Stimulated activated CD4-positive, alpha-beta T cell treated with anti-CD3 and anti-CD28 coated beads, Interleukin-1b, Interleukin-23, amount 100 ng/mL, for 4 hours (primary cell): ENCODE measurements around the gene LRRC4C.
"Not testable (repeated sequence)": the region's sequence is repeated elsewhere in the genome, so short reads cannot be mapped to it uniquely, and the experiment has no call there.

Experiments used
- DNase-seq, 2 donors: peaks; one replicate each; pipeline ENCODE4 v3.0.0-alpha.2; 2020; ENCODE audit warnings: low read depth in 2 of 2

The LRRC4C gene

GRCh38 chr11:40230821-40231220 lies 1228.6 kb downstream of the LRRC4C start:
- no peak for DNase-seq

- no peak for DNase-seq
Measured at GRCh38 chr11:40228662-40229061, 1230.8 kb downstream of the LRRC4C start.

DNA sequence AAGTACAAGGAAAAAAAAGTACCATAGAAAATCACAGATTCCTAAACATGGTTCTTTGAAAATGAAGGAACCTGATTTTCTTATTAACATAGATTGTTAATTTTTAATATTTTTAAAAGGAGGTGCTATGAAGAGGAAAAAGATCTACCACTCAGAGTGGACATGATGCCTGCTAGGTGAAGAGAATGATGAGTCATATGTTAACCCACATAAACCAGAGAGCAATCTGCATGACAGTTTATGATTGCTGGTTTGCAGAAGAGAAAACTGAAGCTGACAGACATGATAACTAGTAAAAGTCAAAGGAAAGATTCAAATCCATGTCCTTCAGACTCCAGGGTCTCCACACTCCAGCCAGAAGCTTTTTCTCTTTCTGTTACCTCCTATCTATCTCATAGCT lies 1231.7 kb downstream of the LRRC4C start:
- no peak for DNase-seq

DNA sequence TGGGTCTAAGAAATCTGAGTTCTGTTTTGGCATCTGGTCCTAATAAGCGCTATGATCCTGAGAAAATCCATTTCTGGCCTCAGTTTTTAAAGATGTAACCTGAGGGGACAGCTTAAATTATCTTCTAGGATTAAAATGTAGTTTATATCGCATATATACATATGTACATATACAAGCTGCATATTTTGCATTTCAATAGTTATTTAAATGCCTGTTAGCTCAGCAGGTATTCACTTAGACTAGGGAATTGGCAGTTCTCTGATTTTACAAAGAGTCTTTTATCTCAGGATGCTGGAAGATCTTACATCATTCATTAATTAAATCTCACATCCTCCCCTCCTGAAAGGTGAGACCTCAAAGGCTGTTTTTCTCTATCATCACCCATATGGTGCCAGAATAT lies 1232.8 kb downstream of the LRRC4C start:
- no peak for DNase-seq

DNA sequence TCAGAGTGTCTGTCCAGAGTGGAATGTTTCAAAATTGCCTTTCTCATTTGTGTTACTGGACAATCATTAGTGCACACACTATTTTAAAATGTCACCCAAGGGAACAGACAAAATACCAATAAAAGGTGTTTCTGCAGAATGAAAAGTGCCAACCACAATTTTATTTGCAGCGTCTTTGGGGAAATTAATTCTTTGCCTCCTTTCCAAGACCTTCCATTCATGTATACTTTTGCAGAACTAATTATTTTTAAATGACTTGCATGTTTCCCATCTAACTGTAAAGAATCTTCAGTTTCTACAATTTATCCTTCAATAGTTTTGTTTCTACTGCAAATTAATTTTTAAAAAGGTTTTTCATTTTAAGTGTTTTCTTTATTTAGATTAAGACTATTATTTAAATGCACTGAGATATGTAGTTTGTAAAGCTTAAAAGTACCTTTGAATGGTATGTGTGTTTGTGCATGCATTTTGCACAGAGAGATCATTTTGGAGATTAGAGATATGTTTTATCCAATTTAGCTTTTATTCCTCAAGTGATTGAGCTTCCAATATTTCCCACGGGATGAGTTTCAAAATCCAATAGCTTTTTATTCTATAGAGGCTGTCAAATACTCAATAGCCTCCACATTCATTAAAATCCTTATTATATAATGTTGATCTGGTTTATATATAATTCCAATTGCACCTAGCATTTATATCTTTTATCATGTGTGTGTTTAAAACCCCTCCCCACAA lies 1235.7 kb downstream of the LRRC4C start:
- no peak for DNase-seq

DNA sequence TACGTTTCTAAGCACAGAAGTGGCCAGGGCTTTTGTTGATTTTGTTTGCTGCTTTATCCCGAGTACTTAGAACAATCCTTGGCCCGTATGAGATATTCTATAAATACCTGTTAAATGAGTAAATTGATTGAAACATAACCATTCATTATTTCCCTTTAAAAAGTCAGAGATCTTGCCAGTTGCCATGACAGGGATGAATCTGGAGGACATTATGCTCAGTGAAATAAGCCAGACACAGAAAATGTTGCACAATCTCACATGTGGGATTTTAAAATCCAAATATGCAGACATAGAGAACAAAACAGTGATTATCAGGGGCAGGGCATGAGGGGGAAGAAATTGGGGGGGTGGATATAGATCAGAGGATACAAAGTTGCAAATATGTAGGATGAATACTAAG lies 1240.1 kb downstream of the LRRC4C start:
- DNase-seq = no peak

DNA sequence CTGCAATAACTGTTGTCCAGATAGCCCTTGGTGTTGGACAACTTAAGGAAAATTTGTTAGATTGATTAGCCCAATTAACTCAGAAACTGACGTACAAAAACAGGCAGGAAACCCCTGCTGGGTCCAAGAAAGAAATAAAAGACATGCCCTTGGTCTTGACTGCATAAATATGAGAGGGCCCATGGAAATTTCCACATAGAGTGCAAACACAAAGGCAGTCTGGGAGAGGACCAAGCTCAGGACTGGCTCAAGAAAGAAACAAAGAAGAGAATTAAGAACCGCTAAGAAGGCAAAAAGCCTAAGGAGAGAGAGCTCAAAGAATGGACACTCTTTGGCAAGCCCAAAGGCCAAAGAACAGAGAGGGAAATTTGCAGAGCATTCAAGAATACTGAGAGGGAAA lies 1243.9 kb downstream of the LRRC4C start:
- DNase-seq = no peak

- DNase-seq = no peak
Measured at GRCh38 chr11:40207416-40207815, 1252.0 kb downstream of the LRRC4C start.

DNA sequence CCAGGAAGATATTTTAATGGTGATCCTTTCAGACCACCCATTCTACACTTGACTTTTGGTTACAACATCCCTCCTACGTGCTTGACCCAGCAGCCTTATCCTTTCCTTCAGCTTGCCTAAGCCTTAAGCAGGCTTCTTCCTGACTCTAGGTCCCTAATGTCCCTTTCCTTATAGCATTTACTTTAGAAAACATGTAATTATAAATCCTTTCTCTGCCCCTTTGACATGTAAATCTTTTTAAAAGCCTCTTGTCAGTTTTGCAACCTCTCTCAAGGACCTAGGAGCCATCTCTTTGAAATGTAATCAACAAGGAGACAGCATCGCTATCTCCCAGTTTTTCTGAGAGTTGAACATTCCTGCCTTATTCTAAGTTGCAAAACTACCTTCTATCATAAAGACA lies 1255.2 kb downstream of the LRRC4C start:
- no peak for DNase-seq

DNA sequence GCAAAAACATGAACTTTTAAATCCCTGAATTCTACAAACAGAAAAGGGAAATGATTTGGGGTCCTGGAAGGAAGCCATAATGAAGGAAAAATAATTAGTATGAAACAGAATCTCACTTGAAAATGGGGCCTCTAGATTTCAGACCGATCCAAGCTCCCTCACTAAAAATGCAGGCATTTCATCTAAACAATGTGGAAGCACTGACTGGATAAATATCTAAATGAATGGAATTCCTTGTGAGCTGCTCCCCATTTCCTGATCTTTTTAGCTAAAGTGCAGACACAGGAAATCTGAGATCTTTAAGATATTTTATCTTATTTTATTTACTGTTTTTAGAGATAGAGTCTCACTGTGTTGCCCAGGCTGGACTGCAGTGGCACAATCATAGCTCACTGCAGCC lies 1255.8 kb downstream of the LRRC4C start:
- no peak for DNase-seq

DNA sequence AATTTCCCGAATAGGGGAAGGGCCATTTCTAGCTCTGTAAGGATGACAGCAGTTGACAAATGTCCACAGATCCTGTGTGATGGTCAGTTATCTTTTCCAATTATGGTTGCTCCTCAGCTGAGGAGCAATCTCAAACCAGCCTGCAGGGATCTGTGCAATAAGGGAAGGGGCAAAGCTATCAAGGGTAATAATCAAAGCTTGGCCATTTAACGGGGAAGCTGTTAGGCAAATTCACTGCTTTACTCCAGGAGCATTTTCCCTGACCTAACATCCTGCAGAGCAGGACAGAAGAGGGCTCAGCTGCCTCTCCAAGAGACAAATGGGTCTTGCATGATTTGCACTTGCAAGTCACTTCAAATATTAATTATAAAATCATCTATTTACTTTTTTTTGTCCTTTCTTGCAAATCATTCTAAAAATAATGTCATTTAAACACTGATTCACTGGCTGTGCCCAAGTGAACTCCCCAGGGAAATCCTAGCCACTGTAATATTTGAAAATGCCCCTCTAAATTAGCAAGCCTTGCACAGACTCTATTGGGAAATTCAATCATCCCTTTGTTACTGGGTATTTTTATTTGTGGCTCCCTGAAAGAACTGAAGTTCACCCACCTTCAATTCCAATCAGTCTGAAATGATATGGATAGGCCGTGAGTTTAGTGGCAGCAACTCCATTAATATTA lies 1256.7 kb downstream of the LRRC4C start:
- DNase-seq = no peak

DNA sequence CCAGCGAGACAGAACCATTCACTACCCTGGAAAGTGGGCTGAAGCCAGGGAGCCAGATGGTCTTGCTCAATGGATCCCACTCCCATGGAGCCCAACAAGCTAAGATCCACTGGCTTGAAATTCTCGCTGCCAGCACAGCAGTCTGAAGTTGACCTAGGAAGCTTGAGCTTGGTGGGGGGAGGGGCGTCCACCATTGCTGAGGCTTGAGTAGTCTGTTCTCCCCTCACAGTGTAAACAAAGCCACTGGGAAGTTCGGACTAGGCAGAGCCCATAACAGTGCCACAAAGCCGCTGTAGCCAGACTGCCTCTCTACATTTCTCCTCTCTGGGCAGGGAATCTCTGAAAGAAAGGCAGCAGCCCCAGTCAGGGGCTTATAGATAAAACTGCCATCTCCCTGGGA lies 1266.9 kb downstream of the LRRC4C start:
- not testable (repeated sequence) for DNase-seq

- no peak for DNase-seq
Measured at GRCh38 chr11:40190294-40190693, 1269.2 kb downstream of the LRRC4C start.

GRCh38 chr11:40188848-40189247 lies 1270.6 kb downstream of the LRRC4C start:
- no peak for DNase-seq

GRCh38 chr11:40187295-40187694 lies 1272.2 kb downstream of the LRRC4C start:
- no peak for DNase-seq

DNA sequence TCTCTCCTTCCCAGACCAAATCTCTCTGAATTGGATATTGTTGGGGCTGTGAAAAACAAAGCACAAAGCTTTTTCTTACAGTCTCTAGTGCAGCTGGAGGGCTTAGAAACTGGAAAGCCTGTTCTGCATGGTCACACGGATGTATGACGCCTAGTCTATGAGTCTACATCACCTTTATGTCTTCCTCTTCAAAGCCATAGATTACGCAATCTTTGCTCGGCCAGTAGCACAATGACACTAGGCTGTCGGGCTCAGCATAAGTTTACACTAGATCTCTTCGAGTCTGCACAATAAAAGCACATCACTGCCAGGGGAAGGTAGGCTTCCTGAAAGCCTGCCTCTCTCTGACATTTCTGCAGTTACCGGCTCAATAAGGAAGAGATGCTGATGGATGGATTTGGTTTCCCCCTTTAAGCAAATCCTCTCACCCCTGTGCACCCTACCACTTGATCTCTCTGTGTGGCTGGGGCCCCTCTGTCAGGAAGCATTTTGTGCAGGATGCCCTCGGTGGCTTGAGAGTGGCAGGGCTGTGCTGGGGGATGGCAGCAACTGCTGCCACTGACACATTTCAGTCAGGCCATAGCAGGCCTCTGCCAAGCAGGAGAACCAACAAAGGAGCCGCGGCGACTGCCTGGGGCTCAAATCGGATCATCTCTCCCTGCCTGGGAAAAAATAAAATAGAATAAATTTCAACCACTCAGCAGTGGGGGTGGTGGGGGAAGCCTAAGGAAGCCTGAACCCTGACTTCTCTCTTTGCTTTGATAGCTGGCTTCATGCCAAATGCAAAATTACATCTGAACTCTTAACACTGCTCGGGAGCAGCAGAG lies 1272.8 kb downstream of the LRRC4C start:
- DNase-seq = no peak

- no peak for DNase-seq
Measured at GRCh38 chr11:40185793-40186192, 1273.7 kb downstream of the LRRC4C start.

DNA sequence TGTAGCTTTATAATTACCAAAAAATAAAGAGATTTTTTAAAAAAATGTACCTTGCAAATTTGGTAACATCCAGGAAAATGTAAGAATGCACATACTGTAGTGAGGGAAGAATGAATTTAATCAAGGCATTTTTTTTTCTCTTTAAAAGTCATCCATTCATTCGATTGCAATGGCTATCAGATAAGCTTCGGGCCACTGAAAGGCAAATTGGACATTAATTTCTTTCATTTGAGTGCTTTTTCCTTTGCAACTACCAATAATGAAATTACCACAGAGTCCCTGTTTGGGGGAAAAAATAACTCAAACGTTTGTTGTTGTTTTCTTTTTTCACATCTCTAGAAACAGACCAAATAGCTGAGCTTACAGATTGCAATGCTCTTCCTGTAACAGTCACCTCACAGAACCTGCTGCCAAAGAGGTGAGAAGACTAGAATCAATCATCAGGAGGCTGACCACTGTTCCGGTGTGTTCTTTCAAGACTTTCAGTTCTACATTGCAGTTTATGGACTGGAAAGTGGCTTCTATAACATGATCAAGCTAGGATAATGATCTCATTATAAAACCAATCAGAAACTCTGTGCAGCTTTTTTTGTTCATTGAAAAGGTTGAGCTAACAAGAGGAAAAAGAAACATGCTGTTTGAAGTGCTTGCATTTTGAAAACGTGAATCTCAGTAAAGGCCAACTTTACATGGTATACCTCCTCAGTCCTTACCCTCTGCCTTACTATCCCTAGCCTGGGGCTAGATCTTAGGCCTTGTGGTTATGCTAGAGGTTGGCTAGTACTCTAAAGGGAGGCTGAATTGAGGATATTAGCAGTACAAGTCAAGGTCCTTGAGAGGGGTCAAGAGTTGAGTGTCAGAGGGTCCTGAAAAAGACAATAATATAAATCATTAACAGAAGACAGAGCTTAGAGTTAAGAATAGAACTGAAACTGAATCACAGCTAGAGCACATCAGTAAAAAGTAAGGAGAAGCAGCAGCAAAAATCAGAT lies 1276.1 kb downstream of the LRRC4C start:
- DNase-seq = no peak

GRCh38 chr11:40179541-40179940 lies 1279.9 kb downstream of the LRRC4C start:
- no peak for DNase-seq

DNA sequence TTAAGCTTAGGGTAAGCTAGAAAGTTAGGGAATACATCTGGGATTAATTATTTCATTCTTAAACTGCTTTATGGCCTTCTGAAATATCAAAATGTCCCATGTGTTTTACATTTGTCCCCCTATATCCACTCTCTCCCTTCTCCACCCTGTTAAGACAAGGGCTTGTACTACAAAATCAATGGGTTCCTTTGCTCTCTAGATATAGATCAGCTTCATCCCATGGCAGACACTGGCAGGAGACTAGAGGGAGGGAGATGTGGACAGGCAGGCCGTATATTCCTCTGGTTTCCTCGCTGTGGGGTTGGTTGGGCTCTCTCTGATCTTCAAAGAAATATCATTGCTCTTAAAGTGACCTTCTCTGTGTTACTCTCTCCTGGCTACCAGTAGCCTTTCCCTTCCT lies 1281.0 kb downstream of the LRRC4C start:
- no peak for DNase-seq

- DNase-seq = no peak
Measured at GRCh38 chr11:40175980-40176379, 1283.5 kb downstream of the LRRC4C start.
